HG03064 (cell line): ENCODE measurements around the gene TRIO.
"Not testable (repeated sequence)": the region's sequence is repeated elsewhere in the genome, so short reads cannot be mapped to it uniquely, and the experiment has no call there.

Source experiments
- ATAC-seq: cut with Tn5 transposase; IDR thresholded peaks from one replicate; pipeline ENCODE4 v1.9.1; 2021; ENCODE audit warnings: low read depth; ENCODE audit not compliant: unreplicated experiment

The TRIO gene

DNA sequence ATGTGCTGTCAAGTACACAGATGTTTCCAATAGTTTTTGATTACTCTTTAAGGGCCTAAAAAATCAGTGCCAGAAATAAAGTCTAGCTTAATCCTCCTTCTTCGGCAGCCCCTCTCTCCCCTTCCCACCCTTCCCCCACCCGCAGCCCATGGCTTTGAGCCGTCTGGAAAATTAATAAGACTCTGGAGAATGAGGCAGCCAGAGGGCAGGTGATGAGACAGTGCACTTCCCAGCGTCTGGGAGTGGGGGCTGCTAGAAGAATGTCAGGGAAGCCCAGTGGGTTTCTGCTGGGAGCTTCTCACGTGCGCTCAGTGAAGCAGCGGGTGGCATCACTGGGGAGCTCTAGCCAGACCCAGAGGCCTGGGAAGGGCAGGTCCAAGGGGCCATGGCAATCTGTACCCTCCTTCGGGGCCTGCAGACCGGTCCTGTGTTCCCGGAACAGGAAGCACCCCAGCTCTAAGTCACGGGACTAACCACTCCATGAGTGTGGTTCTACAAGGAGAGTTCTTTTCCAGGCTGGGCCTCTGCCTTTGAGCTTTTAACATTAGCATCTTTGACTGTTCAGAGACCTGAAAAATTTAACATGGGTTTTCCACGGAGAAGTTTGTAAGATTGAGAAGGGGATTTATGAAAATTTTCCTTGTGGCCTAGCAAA lies 273.6 kb downstream of the TRIO start:
- ATAC-seq = no peak

DNA sequence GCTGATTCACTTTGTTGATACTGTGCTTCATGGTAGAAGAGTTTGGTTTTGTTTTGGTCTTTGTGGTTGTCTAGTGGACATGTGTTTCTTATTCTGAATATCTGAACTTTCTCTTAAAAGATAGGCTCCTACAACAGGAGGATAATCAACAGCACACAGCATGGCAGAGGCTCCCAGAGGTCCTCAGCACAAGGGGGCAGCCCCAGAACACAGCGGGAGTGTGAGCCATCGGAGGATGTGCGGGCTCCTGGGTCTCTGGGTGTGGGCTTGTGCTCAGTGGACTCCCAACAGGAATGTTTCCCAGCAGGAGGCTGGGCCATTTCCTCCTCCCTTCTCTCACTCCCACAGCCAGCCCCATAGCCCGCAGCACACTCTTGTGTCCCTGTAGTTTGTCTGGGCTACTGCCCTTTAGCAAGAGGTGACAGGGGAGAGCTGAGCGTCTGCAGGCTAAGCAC lies 274.2 kb downstream of the TRIO start:
- ATAC-seq = no peak

DNA sequence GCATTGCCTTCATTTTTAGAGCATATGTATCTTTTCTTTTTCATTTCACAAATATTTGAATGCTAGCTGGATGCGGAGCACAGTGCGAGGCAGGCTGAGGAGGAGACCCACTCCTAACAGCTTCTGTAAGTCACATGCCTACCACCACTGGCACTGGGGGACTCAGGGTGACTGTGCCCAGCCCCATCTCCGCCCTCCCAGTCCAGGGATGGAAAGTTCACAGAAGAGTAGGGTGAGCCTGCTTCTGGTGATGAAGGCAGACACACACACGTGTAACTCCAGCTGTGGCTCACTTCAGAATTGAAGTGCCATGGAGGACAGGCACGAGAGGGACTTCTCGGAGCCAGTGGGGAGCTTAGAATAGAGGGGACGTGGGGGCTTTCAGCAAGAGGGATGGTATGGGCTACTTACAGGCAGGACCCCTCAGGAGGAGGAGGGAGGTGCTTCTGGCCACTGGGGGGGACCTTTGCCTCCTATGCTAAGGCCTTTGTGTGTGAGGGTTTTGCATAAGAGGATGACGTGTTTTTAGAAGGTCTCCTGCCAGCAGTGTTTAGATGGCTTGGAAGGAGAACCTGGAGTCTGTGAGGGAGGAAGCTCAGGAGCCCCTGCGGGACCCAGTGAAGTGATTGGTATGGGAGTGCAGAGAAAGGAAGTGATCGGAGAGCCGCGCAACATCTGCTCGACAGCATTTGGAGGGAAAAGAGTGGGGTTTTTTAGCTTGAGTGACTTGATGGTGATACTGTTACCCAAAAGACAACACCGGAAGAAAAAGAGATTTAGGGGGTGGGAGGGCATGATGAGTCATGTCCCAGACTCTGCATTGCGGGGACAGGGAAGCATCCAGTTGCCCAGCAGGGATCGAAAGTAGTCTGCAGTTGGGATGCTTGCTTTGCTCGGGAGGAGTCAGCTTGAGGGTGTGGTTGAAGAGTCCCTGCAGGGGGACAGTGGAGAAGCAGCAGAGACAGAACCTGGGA lies 274.9 kb downstream of the TRIO start:
- ATAC-seq = no peak

DNA sequence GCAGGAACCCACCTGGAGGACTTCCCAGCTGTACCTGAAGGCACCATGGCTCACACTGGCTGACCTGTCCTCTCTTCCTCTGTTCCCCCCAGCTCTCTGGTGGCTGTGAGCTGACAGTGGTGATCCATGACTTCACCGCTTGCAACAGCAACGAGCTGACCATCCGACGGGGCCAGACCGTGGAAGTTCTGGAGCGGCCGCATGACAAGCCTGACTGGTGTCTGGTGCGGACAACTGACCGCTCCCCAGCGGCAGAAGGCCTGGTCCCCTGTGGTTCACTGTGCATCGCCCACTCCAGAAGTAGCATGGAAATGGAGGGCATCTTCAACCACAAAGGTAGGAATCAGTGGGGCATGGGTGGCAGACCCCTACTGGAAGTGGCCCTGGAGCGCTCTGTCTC lies 276.5 kb downstream of the TRIO start:
- ATAC-seq = no peak

DNA sequence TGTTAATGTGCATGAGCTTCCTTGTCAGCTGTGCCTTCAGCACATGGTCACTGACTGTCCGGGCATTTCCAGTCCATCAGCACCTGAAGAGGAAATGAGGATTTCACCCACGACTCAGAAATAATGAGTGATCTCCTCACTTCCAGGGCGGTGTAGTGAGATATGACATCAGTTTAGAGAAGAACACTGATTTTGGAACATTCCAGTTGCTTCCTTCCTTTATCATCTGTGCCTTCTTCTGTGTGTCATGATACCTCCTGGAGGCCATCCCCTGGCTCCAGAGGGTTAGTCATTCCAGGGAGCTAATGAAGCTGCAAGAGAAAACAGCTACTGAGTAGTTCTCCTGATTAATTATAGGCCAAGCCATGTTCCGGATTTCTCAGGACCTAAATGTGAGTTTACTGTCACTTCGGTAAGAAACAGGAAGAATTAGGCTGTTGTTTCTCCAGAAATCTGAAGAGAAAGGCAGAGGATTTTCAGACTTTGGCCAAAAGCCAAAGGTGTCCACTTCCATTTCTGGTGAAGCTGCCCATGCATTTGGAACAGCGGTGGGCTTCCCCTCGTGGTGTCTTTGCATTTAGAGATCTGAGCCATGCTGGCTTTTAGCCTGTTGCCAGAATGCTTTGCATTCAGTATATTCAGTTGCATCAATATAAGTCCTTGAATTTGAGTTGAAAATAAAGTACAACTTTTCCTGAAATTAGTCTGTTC lies 277.1 kb downstream of the TRIO start:
- ATAC-seq = no peak

DNA sequence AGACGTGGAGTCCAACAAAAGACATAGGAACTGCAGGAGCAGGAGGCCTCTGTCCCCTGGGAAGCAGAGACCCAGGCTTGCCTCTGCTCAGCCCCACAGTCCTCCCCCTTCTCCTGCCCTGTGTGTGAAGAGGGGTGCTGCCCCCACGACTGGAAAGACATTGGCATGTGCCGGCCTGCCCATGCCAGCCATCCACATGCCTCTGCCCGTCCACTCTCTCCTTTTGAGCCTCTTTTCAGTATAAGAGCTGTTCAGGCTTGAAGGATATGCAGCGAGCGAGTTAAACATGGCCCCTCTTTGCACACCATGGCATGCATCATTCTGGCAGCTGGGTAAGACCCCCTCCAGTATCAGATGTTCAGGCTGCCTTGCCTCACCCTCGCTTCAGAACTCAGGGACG lies 278.7 kb downstream of the TRIO start:
- no peak for ATAC-seq

DNA sequence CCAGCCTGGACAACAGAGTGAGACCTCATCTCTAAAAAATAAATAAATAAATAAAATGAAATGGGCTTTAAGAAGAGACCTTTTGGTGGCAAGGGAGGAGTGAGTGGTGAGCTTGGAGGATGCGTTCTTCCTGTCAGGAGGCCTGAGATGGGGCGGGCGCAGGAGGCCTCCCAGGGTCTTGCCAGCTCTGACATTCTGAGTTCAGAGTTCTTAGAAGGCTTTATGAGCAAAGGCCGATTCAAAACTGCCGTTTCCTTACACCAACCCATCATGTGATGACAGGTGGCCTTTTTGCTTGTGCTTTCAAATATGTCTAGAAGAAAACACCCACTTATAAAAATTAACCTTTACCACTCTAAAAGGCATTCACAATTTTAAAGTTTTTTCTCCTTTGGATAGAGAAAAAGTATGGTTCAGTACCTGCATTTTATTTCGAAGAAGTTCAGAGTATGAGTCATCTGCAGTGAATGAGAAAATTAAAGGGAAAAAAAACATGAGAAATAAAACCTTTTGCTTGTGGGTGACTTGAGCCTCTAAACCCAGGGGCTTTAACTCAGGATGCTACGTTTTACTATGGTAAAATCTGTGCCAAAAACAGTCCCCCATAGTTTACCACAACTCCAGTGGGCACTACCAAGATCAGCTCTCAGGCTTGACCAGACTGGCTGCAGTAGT lies 281.0 kb downstream of the TRIO start:
- ATAC-seq = no peak

DNA sequence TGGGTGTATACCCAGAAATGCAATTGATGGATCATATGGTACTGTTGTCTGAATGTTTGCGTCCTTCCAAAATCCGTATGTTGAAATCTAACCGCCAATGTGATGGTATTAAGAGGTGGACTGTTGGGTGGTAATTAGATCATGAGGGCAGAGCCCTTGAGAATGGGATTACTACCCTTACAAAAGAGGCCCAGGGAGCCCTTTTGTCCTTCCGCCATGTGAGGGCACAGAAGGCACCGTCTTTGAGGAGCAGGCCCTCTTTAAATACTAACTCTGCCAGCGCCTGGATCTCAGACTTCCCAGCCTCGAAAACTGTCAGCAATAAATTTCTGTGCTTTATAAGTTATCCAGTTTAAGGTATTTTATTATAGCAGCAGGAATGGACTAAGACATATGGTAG lies 282.4 kb downstream of the TRIO start:
- no peak for ATAC-seq

DNA sequence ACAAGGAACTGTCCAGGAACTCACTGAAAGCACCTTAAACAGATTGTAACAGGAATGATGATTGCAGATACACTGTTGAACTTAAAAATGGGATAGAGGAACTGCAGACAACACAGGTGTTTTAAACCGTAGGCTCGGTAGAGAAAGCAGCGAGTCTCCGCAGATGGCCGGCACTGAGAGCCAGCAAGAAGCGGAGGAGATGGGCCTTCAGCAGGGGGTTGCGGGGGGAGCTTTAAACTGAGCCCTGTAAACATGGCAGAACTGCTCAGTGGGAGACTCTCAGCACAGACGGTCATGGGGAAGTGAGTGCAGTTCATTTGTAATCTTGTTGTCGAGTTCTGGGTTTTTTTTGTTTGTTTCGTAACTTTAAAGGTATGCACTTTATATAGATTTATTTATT lies 283.4 kb downstream of the TRIO start:
- no peak for ATAC-seq

DNA sequence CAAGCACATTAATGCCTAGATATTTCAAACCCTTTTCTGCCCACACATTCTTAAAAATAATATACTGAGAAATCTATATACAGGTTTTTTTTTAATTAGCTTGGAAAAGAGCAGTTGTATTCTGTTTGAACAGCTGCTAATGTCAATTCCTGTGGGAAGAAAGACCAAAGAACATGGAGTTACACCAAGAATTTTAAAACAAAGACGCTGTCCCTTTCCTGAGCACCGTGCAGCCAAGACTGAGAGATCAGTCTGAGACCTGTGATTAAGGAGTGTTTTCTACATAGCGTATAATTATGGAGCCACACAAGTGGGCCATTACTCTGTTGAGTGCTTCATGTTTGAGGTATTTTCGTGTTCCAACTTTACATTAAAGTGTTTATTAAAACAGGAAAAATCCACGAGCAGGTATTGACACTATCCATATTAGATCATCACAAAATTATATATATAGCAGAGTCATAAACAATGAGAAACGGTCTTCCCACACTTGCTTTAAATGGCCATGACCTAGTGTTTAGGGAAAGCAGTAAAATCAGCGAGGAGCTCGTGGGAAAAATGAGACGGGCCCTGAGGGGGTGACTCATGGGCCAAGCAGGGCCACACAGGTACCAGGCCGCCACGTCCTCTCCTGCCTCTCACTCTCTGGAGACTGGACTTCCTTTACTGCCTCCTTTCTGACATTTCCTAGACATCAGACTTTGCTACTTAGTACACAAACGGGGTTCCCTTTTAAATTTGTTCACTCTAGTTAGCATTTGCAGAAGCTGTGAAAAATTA lies 285.4 kb downstream of the TRIO start:
- ATAC-seq = no peak

DNA sequence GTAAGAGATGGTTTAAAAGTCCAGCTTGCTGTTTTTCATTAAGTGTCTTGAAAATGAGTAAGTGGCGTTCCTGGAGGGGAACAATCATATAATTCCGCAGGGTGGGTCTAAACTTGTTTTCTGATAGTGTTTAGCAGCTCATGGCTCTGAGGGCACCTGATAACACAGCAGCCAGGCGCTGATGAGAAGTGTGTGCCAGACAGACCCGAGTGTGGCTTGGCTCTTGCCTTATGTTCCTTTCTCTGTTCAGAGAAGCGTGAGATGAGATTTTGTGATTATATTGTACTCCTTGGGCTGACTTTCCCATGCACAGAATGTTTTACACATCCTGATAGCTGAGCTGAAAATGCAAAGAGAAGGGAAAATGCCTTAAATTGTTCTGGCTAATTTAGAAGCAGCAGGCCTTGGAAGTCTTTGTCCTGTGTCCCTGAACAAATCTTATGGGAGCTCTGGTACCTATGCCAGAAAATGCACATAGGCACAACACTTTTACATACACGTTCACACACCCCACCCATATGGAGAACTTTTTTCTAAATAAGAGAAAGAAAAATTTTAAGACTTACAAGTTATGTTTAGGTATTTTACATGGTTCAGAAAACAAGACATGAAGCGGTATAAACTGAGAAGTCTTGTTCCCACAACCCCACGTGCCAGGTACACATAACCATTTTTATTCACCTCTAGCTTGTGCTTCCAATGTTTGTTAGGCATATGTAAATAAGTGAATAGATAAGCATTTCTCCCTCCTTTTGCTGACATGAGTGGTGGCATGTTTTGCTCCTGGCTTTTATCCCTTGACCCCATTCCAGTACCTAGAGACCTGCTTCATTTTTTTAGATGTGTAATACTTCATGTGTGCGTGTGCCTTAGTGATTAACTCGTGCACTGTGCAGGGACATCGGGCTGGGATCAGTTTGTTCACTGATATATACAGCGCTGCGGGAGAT lies 286.2 kb downstream of the TRIO start:
- ATAC-seq = no peak

DNA sequence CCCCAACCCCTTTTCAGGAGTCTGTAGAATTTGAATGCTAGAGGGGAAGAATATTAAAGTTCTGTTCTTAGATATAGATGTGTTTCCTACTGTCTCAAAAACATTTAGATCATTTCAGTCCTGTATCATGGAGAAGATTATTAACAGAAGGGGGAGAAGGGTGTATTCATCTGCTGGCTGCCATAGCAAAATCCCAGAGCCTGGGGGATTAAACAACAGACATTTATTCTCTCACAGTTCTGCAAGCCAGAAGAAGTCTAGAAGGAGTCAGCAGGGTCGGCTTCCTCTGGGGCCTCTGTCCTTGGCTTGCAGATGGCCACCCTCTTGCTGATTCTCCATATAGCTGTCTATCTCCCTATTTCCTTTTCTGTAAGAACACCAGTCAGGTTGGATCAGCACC lies 288.4 kb downstream of the TRIO start:
- no peak for ATAC-seq

DNA sequence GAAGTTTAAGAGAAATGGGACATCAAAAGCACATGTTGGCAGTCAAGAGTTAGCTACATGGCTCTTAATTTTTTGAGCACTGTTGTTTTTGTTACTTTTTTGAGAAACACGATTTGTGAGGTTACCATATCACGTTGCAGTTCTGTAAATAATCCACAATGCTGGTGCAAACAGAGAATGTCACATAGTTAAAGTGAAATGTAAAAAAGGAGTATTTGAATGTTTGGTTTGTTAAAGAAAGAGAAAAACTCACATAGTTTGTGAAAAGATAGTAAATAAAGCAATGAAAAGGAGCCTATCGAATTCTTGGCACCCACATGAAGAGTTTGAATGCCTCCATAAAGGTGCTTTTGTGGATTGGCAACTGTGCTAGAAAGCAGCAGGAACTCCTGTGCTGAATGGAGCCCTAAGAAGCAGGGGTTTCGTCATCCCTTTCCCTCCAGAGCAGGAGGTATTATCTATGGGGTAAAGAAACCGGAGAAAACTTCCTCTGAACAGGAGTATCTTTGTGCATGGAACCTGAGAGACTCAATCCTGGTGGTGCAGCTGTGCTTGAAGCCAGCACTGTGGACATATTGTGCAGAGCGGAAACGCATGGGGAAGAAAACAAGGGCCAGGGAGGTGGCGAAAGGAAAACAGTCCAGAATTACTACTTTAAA lies 289.9 kb downstream of the TRIO start:
- no peak for ATAC-seq

DNA sequence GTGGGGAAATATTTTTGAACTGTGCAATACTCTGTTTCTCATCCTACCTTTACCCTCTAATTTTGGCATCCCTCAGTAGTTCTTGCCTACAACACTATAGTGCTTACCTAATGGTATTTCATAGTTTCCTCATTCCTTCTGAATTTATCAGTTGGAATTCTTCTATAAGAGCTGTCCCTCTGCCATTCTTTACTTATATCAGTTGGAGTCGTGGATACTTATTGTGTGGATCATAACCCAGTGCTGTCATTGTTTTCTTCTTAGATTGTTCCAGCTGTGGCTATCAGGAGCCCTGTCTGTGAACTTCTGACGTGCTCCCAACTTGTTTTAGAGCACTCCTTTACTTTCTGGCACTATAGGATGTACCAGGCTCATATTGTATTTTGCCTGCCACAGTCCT lies 292.3 kb downstream of the TRIO start:
- ATAC-seq = no peak

DNA sequence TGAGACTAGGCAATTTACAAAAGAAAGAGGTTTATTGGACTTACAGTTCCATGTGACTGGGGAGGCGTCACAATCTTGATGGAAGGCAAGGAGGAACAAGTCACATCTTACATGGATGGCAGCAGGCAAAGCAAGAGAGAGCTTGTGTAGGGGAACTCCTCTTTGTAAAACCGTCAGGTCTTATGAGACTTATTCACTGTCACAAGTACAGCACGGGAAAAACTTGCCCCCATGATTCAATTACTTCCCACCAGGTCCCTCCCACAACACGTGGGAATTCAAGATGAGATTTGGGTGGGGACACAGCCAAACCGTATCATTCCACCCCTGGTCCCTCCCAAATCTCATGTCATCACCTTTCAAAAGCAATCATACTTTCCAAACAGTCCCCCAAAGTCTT lies 293.0 kb downstream of the TRIO start:
- ATAC-seq = not testable (repeated sequence)

DNA sequence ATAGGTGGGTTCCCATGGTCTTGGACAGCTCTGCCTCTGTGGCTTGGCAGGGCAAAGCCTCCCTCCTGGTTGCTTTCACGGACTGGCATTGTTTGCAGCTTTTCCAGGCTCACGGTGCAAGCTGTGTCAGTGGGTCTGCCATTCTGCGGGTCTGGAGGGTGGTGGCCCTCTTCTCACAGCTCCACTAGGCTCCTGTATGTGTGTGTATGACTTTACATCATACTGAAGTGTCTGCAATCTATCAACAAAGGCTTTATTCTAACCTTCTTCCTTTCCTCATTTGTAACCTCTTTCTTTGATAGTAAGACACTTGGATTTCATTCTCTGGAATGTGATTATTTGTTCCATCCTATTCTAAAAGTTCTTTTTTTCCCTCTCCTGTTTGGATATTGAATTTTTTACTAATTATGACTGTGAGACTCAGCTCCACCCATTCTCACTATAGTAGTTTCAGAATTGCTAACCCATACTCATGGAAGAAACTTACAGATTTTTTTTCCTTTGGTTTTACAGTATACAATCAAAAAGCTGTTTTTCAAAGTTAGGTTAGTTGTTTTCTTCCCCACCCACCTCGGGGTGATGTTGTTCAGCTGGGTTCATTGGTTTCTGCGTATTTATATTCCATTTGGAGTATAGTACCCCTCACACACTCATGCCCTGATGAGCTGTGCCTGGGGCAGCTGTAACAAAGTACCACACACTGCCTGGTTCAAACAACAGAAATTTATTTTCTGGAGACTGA lies 293.8 kb downstream of the TRIO start:
- ATAC-seq = no peak

DNA sequence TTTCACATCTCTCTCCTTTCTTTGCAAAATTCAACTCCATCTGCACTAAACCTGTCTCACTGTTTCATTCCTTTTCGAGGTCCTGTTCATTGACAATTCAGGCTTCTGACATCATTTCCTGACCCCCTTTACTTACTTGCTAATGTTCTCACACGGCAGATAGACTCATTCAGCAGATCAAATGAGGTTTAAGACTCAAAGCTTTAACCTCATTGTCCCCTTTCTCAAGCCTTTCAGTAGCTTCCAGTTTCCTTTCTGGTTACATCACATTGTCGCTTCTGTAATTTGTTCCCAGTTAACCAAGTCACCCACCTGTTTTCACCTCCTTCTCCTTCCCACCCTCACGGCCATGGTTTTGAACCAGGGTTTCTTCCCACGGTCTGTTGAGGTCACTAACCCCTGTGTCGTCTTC lies 295.1 kb downstream of the TRIO start:
- ATAC-seq = no peak
